Vagina (tissue), 2 donors: ENCODE data around the gene PTGFRN.

ENCODE experiments used
- POLR2A ChIP-seq, 2 donors: fragments of 450-650 bp; IDR thresholded peaks; one replicate each; pipeline ENCODE4 v1.6.1; 2017; ENCODE audit warnings: antibody characterized with exemption in 2 of 2, mild to moderate bottlenecking in 2 of 2, moderate library complexity in 2 of 2
- POLR2AphosphoS5 ChIP-seq, 2 donors: sonication (generic); formaldehyde crosslinking; IDR thresholded peaks; one replicate each; pipeline ENCODE4 v1.9.0; 2017; ENCODE audit warnings: antibody characterized with exemption in 2 of 2, mild to moderate bottlenecking in 2 of 2, low read depth in 1 of 2; ENCODE audit not compliant: insufficient read depth in 1 of 2
- TF ChIP-seq, protein P1 (sequence below), 3 experiments: fragments of 450-650 bp in 2 of 3; fragments of 200-600 bp in 1 of 3; sonication (generic) in 1 of 3; IDR thresholded peaks; one replicate each; pipeline ENCODE4 v1.5.1; 2017 to 2019; ENCODE audit warnings: antibody characterized with exemption in 3 of 3, mild to moderate bottlenecking in 2 of 3, moderate library complexity in 2 of 3

DNA sequence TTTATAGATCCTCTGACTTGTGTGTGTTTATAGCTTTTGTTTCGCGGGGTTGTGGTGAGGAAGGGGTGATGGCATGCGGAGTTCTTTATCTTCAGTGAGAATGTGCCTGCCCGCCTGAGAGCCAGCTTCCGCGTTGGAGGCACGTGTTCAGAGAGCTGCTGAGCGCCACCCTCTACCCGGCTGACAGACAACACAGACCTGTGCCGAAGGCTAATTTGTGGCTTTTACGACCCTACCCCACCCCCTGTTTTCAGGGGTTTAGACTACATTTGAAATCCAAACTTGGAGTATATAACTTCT lies 77.5 kb downstream of the PTGFRN start:
- no peak for TF ChIP-seq POLR2AphosphoS5 (IDR thresholded peaks at IDR 0.05; ENCODE audit: insufficient read depth in 1 of 2, low read depth in 1 of 2)
- no peak for TF ChIP-seq POLR2A (IDR thresholded peaks at IDR 0.05)
- TF ChIP-seq, protein P1, sequence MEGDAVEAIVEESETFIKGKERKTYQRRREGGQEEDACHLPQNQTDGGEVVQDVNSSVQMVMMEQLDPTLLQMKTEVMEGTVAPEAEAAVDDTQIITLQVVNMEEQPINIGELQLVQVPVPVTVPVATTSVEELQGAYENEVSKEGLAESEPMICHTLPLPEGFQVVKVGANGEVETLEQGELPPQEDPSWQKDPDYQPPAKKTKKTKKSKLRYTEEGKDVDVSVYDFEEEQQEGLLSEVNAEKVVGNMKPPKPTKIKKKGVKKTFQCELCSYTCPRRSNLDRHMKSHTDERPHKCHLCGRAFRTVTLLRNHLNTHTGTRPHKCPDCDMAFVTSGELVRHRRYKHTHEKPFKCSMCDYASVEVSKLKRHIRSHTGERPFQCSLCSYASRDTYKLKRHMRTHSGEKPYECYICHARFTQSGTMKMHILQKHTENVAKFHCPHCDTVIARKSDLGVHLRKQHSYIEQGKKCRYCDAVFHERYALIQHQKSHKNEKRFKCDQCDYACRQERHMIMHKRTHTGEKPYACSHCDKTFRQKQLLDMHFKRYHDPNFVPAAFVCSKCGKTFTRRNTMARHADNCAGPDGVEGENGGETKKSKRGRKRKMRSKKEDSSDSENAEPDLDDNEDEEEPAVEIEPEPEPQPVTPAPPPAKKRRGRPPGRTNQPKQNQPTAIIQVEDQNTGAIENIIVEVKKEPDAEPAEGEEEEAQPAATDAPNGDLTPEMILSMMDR (IDR thresholded peaks at IDR 0.05), result no peak
